GM19467 (cell line): ENCODE measurements around the gene DDX39B.
"Not testable (repeated sequence)": the region's sequence is repeated elsewhere in the genome, so short reads cannot be mapped to it uniquely, and the experiment has no call there.

Experiments used
- ATAC-seq: cut with Tn5 transposase; IDR thresholded peaks from one replicate; pipeline ENCODE4 v1.9.1; 2021; ENCODE audit warnings: mild to moderate bottlenecking, moderate library complexity; ENCODE audit not compliant: unreplicated experiment

Gene DDX39B

GRCh38 chr6:31541658-31542521 lies at the start of gene DDX39B:
Gene DDX39B (minus strand): TSS chr6:31542003. CDS start chr6:31540532, 1,471 bp downstream.
- peak; percentile 51 for ATAC-seq

DNA sequence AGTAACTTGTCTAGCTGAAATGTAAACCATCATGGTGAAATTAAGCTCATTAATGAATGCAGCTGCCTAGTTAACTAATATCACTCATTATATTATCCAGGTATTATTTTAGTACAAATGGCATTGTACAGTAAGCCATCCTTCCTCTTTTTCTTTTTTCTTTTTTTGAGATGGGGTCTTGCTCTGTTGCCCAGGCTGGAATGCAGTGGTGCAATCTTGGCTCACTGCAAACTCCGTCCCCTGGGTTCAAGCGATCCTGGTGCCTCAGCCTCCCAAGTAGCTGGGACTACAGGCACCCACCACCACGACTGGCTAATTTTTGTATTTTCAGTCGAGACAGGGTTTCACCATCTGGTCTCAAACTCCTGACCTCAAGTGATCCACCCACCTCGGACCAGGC lies 48.9 kb upstream of the DDX39B start:
- ATAC-seq: not testable (repeated sequence)

GRCh38 chr6:31588871-31589650 lies 47.3 kb upstream of the DDX39B start:
- ATAC-seq: no peak

DNA sequence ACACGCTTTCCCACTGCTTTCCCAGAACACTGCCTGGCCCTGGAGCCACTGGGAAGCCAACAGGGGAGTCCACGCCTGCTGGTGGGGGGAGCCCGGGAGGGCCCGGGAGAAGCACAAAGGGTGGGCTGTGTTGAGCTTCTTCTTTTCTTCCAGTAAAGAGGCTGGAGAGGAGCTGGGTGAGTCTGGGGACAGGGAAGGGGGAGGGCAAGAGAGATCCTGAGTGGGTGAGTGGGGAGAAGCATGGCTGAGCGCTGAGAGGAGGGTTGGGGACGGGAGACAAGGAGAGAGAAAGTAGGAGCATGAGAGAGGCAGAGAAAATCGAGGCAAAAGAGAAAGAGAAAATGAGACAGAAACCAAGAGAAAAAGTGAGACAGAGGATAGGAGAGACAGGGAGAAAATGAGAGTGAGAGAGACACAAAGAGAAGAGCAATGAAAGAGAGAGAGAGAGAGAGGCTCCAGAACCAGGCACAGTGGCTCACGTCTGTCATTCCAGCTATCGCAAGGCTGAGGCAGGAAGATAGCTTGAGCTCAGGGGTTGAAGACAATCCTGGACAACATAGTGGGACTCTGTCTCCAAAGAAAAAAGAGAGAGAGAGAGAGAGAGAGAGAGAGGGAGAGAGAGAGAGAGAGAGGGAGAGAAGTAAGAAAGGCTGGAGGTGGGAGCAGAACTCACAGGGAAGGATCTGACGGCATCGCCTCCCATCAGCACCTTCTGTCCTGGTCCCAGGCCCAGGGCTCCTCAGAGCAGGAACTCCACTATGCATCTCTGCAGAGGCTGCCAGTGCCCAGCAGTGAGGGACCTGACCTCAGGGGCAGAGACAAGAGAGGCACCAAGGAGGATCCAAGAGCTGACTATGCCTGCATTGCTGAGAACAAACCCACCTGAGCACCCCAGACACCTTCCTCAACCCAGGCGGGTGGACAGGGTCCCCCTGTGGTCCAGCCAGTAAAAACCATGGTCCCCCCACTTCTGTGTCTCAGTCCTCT lies 46.3 kb upstream of the DDX39B start:
- no peak for ATAC-seq

DNA sequence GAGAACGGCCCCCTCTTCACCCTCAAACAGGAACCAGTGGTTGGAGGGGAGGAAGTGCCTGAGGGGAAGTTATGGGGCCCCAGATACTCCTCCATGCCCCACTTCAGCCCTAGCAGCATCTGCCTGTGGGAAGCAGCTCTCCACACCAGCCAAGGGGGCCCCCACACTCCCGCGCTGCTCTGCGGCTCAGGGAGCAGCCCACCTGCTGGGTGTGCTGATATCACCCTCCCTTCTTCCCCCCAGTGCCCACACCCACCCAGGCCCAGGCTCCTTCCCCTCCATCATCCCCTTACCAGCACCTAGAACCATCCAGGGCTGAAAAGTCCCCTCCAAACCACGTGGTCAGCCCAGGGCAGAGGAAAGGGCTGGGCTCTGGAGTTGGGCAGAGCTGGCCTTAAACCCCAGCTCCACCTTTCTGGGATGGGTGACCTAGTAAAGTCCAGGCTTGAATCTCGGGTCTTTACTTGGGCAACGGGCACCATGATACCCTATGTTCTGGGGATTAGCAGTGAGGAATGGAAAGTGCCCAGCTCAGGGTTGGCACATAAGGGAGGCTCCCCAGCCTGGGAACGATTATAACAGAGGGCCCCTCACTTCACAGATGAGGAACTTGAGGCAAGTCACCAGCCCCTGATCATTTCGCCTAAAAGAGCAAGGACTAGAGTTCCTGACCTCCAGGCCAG lies 44.9 kb upstream of the DDX39B start:
- ATAC-seq: no peak

DNA sequence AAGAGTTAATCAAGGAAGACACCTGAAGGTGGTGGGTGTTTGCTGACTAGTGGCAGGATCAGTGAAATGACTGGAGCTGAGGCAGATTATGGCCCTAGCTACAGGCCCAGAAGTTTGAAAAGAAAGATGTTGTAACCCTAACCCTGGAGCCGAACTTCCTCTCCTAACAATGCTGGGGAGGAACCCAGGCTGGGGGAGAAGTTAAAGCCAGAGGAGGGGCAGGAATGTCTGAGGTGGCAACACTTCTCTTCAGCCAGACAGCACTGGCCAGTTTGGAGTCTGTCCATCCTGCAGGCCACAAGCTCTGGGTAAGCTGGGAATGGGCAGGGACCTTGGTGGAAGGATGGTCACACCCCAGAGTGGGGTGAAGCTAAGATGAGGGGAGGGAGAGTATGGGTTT lies 44.2 kb upstream of the DDX39B start, which contains the start of gene LST1:
LST1 (plus strand) TSS at position 270 of the 400 bp plus-strand sequence. CDS start 1,023 bp downstream, outside the sequence.
- no peak for ATAC-seq

- no peak for ATAC-seq
Measured at GRCh38 chr6:31585491-31585890, 43.7 kb upstream of the DDX39B start.

DNA sequence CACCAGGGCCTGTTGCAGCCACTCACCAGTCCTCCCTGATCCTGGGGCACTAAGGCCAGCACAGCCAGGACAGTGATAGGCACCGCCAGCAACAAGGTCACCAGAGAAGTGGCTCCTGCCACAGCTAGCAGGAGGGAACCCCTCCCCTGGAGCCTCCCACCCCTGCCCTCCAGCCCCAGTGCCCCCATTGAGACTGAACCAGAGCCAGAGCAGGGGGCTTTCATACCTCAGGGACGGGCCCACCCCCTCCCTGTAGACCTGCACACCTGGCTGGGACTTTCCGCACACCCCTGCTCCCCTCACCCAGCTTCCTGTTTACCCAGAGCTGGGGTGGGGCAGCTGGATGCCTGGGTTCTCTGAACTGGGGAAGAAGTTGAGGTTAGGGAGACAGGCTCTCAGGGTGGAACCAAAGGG lies 40.4 kb upstream of the DDX39B start, which contains the start of gene LTB:
LTB (minus strand) TSS at position 195 of the 414 bp plus-strand sequence; CDS start at position 188, 7 bp downstream.
- ATAC-seq: no peak

DNA sequence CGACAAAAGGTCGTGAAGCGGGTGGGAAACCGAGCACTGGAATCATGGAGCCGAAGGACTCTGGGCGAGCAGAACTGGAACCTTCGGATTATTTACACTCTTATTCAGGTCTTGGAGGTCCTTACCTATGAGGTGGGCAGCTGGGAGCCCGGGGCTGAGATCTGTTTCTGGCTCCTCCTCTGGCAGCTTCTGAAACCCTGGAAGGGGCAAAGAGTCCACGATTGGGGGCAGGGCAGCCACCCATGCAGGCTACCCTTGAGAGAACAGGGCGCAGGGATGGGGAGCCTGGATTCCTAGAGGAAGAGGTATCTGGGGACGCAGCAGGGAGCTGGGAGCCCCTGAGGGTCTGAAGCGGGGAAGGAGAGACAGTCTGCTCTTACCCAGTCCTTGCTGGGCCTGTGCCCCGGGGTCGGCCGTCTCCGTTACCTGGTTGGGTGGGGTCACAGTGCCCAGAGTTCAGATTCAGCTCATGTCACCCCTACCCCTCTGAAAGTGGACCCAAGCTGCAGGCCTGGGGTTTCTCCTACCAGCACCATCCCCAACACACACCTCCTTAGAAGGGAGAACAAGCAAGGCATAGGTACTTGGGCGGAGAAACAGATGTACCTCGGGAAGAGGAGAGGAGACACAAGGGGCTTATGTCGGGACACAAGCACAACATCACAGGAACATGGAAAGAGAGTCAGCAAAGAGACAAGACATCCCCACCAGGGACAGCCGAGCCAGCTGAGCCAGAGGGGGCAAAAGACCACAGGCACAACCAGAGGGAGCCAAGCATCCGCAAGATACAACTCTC lies 39.8 kb upstream of the DDX39B start:
- no peak for ATAC-seq

DNA sequence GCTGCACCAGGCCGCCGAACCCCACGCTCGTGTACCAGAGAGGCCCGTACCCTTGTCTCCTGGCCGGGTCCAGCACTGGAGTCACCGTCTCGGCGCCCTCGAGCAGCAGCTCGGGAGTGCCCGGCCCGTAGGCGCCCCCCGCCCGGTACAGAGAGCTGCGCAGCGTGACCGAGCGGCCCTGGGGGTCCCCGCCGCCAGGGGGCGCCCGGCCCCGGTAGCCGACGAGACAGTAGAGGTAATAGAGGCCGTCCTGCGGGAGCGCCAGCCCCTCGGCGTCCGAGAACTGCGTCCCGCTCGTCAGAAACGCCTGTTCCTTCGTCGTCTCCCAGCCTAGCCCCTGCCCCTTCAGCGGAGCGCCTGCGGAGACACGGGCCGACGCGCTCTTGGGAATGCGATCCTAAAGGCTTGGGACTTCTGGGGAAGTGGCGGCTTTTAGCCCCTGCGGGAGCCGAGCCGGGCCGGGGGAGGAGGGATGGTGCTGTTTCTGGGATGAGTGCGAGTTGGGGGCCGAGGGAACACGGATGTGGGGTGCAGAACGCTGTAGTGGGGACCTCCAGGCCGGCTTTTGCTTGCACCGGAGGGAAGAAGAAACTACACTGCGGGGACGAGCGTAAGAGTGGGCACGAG lies 39.1 kb upstream of the DDX39B start:
- ATAC-seq: peak; percentile 51

DNA sequence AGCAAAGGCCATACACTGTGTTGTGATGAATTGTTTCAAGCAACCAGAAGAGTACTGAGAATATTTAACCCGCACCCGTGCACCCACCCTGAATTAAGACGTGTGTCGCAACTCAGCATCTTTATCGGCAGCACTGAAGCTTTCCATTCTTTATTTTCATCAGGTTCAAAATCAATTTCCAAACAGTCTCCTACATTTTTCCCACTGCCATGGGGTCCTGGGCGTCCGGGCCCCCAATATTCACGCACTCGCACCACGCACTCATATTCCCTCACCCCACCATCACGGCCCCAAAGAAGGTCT lies 38.6 kb upstream of the DDX39B start:
- ATAC-seq: no peak

GRCh38 chr6:31579546-31580437 lies 38.0 kb upstream of the DDX39B start:
- no peak for ATAC-seq

DNA sequence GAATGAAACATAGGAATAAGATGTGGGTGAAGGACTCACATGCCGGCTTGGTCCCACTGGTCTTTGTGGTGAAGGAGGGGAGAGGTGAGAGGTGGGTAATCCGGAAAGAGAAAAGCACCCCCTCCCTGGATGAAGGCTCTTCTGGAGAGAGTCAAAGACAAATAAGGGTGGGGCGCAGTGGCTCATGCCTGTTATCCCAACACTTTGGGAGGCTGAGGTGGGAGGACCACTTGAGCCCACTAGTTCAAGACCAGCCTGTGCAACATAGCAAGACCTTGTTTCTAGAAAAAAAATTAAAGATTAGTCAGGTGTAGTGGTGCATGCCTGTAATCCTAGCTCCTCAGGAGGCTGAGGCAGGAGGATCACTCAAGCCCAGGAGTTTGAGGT lies 37.3 kb upstream of the DDX39B start:
- ATAC-seq: no peak

- ATAC-seq: no peak
Measured at GRCh38 chr6:31578184-31579118, 36.6 kb upstream of the DDX39B start.

DNA sequence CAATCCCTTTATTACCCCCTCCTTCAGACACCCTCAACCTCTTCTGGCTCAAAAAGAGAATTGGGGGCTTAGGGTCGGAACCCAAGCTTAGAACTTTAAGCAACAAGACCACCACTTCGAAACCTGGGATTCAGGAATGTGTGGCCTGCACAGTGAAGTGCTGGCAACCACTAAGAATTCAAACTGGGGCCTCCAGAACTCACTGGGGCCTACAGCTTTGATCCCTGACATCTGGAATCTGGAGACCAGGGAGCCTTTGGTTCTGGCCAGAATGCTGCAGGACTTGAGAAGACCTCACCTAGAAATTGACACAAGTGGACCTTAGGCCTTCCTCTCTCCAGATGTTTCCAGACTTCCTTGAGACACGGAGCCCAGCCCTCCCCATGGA lies 35.8 kb upstream of the DDX39B start:
- no peak for ATAC-seq

DNA sequence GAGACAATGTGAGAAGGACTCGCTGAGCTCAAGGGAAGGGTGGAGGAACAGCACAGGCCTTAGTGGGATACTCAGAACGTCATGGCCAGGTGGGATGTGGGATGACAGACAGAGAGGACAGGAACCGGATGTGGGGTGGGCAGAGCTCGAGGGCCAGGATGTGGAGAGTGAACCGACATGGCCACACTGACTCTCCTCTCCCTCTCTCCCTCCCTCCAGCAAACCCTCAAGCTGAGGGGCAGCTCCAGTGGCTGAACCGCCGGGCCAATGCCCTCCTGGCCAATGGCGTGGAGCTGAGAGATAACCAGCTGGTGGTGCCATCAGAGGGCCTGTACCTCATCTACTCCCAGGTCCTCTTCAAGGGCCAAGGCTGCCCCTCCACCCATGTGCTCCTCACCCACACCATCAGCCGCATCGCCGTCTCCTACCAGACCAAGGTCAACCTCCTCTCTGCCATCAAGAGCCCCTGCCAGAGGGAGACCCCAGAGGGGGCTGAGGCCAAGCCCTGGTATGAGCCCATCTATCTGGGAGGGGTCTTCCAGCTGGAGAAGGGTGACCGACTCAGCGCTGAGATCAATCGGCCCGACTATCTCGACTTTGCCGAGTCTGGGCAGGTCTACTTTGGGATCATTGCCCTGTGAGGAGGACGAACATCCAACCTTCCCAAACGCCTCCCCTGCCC lies 35.2 kb upstream of the DDX39B start:
- no peak for ATAC-seq
